Natural killer cell (primary cell): Measurements from ENCODE around the gene RBM33. TPM values are rescaled to one million over a fixed set of nuclear protein-coding genes. Genes with fewer than 3 reads are reported as not detected.

ENCODE experiments used
- ATAC-seq, 3 donors: fragments of 150-1000 bp in 2 of 3; fragments of 200-7000 bp in 1 of 3; cut with Tn5 transposase; 1 replicate in 1 of 3; 2 replicates in 2 of 3; pipeline ENCODE4 v1.10.0; 2021; ENCODE audit warnings: mild to moderate bottlenecking in 2 of 3, moderate library complexity in 2 of 3
- DNase-seq, 2 donors: peaks; one replicate each; pipeline versions ENCODE4 v3.0.0 to v3.0.0-alpha.2; 2013 to 2021; ENCODE audit warnings: mixed read lengths in 1 of 2
- H3K27ac ChIP-seq: one replicate; pipeline ENCODE4 v1.5.1; 2013; ENCODE audit warnings: mild to moderate bottlenecking, low read length
- H3K27me3 ChIP-seq: one replicate; pipeline ENCODE4 v1.6.1; 2013; ENCODE audit warnings: low read length; ENCODE audit not compliant: control insufficient read depth, insufficient read depth
- H3K36me3 ChIP-seq: one replicate; pipeline ENCODE4 v1.6.1; 2013; ENCODE audit warnings: low read length; ENCODE audit not compliant: control insufficient read depth, insufficient read depth
- H3K4me1 ChIP-seq: one replicate; pipeline ENCODE4 v1.6.1; 2013; ENCODE audit warnings: low read length; ENCODE audit not compliant: control insufficient read depth, insufficient read depth
- H3K4me3 ChIP-seq: one replicate; pipeline ENCODE4 v1.5.1; 2013; ENCODE audit warnings: low read length
- H3K9me3 ChIP-seq: one replicate; pipeline ENCODE4 v1.6.1; 2013; ENCODE audit warnings: low read length; ENCODE audit not compliant: control insufficient read depth, insufficient read depth
- H3K27ac Mint-ChIP-seq, 2 donors: one replicate each; pipeline ENCODE4 v1.8.0; 2022; ENCODE audit warnings: mild to moderate bottlenecking in 2 of 2, mixed read lengths in 2 of 2, moderate library complexity in 1 of 2
- H3K27me3 Mint-ChIP-seq, 2 donors: one replicate each; pipeline ENCODE4 v1.8.0; 2022; ENCODE audit warnings: low read depth in 2 of 2, mixed read lengths in 2 of 2
- H3K36me3 Mint-ChIP-seq: one replicate; pipeline ENCODE4 v1.8.0; 2022; ENCODE audit warnings: mixed read lengths
- H3K4me1 Mint-ChIP-seq, 2 donors: one replicate each; pipeline ENCODE4 v1.8.0; 2022; ENCODE audit warnings: mixed read lengths in 2 of 2
- H3K4me3 Mint-ChIP-seq: one replicate; pipeline ENCODE4 v1.8.0; 2022; ENCODE audit warnings: mild to moderate bottlenecking, moderate library complexity, mixed read lengths
- H3K9me3 Mint-ChIP-seq, 2 donors: one replicate each; pipeline ENCODE4 v1.8.0; 2022; ENCODE audit warnings: mixed read lengths in 2 of 2
- WGBS: methylation state at CpG from one replicate; pipeline ENCODE4 v1.1.7; 2013; ENCODE audit warnings: missing lambda C conversion rate; ENCODE audit not compliant: insufficient coverage; 5-methylcytosine and 5-hydroxymethylcytosine counted together
- intact Hi-C: fragments of 100-400 bp; cut with micrococcal nuclease; formaldehyde crosslinking; loops from one replicate; pipeline ENCODE4 v1.14.2; 2022
- total RNA-seq, 4 donors: library from RNA; stranded (reverse); fragments of 120-200 nt in 1 of 4; gene quantifications; one replicate each; pipeline versions ENCODE4 v1.2.3 to v1.2.4, GENCODE V29; 2013 to 2022
- TF ChIP-seq, protein P1 (sequence below): fragments of 200-600 bp; IDR thresholded peaks from one replicate; pipeline ENCODE4 v1.8.0; 2022; ENCODE audit warnings: antibody characterized with exemption

RBM33 gene
- total RNA-seq, 3 donors from 2014 or later (not counting 1 experiment from before 2014, with no cell fraction given), result 161 to 182 (median 182) TPM

DNA sequence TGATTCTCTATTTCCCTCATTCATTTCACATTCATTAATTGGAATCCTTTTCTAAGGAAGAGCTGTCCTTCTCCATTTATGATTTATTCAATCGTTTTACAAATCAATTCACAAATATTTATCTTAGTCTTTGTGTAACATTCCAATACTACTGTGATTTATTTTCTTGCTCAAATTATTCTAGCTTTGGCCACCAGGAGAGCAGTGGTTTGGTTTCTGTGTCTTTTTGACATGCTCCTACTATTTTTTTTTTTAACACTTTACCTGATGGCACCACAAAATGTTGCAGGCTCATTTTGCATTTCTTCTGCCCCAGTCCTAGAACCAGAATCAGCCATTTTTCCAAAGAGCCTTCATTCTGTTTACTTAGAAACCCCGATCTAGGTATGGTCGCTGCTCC lies 13.3 kb upstream of the RBM33 start:
- no peak overlapping the region for H3K4me3 ChIP-seq
- Mint-ChIP-seq H3K4me1 (peaks cover 3 to 5% of the 10 kb centered on the region in 2 donors), H3K27ac (no peak overlapping the region), H3K4me3 (no peak overlapping the region), H3K36me3 (peaks cover 10% of the 10 kb centered on the region), H3K9me3 (peaks cover 2 to 3% of the 10 kb centered on the region in 2 donors), H3K27me3 (peaks cover 6 to 23% of the 10 kb centered on the region in 2 donors)
- DNase-seq (no peak), ATAC-seq (no peak)
- intact Hi-C loops, result no loop called here
- H3K27me3 ChIP-seq, result no peaks in the 10 kb centered on the region
- H3K27ac ChIP-seq, result no peak overlapping the region
- H3K36me3 ChIP-seq, result no peaks in the 10 kb centered on the region
- no peaks in the 10 kb centered on the region for H3K4me1 ChIP-seq
- H3K9me3 ChIP-seq, result peaks cover 4% of the 10 kb centered on the region
- TF ChIP-seq, protein P1, sequence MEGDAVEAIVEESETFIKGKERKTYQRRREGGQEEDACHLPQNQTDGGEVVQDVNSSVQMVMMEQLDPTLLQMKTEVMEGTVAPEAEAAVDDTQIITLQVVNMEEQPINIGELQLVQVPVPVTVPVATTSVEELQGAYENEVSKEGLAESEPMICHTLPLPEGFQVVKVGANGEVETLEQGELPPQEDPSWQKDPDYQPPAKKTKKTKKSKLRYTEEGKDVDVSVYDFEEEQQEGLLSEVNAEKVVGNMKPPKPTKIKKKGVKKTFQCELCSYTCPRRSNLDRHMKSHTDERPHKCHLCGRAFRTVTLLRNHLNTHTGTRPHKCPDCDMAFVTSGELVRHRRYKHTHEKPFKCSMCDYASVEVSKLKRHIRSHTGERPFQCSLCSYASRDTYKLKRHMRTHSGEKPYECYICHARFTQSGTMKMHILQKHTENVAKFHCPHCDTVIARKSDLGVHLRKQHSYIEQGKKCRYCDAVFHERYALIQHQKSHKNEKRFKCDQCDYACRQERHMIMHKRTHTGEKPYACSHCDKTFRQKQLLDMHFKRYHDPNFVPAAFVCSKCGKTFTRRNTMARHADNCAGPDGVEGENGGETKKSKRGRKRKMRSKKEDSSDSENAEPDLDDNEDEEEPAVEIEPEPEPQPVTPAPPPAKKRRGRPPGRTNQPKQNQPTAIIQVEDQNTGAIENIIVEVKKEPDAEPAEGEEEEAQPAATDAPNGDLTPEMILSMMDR, result no peak
- WGBS, result 93% methylated on average over 3 of the region's 3 CpGs

DNA sequence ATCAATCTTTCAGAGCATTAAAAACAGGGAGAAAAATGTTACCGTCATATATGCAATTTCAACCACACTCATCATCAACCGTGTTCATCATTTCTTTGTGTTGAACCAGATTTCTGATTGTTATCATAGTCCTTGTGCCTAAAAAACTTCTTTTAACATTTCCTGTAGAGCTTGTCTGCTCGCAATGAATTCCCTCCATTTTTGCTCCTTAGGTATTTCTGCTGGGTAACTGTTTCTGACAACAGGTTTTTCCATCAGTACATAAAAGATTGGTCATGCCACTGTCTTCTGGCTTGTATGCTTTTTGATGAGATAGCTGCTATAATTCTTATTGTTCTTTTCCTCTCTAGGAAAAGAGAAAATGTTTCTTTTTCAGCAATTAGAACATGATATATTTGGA lies 8.6 kb upstream of the RBM33 start:
- TF ChIP-seq, protein P1, result no peak
- H3K9me3 ChIP-seq, result peaks cover 4% of the 10 kb centered on the region
- 98% methylated on average over 3 of the region's 3 CpGs for WGBS
- H3K36me3 ChIP-seq, result no peaks in the 10 kb centered on the region
- no peaks in the 10 kb centered on the region for H3K27me3 ChIP-seq
- no peaks in the 10 kb centered on the region for H3K4me1 ChIP-seq
- Mint-ChIP-seq H3K27ac (no peak overlapping the region), H3K36me3 (peaks cover 24% of the 10 kb centered on the region), H3K4me1 (no peaks in the 10 kb centered on the region), H3K9me3 (peaks cover 3 to 5% of the 10 kb centered on the region in 2 donors), H3K4me3 (no peak overlapping the region), H3K27me3 (peaks cover 2 to 42% of the 10 kb centered on the region in 2 donors)
- DNase-seq (no peak), ATAC-seq (no peak)
- intact Hi-C loops, result no loop called here
- no peak overlapping the region for H3K4me3 ChIP-seq
- no peak overlapping the region for H3K27ac ChIP-seq

DNA sequence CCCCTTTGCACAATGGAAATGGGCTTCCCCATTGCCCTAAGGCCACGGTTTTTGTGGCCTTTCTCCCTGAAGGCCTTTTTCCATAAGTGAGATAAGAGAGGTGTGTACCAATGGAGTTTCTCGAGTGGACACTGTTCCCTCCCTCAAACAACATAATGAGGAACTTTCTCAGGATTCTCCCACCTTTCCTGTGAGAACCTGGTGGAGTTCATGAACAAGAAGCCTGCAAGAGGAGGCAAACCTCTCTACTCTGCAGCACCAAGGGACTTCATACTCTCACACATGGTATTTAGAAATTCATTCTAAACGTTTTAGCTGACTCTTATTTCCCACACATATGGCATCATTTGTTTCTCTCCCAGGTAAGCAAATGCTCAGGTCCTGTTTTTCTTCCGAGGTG lies 7.3 kb upstream of the RBM33 start:
- no peak overlapping the region for H3K4me3 Mint-ChIP-seq
- Histone ChIP-seq H3K27me3 (no peaks in the 10 kb centered on the region), H3K4me3 (no peak overlapping the region), H3K4me1 (no peaks in the 10 kb centered on the region), H3K9me3 (peaks cover 4% of the 10 kb centered on the region), H3K36me3 (peaks cover 3% of the 10 kb centered on the region), H3K27ac (no peak overlapping the region)
- peaks cover 0 to 33% of the 10 kb centered on the region in 2 donors for H3K27me3 Mint-ChIP-seq
- TF ChIP-seq, protein P1, result no peak
- H3K9me3 Mint-ChIP-seq, result peaks cover 3 to 5% of the 10 kb centered on the region in 2 donors
- intact Hi-C loops, result no loop called here
- H3K36me3 Mint-ChIP-seq, result peaks cover 24% of the 10 kb centered on the region
- no peak overlapping the region for H3K27ac Mint-ChIP-seq
- 76% methylated on average over 3 of the region's 4 CpGs for WGBS
- ATAC-seq (no peak), DNase-seq (no peak)
- no peaks in the 10 kb centered on the region for H3K4me1 Mint-ChIP-seq

DNA sequence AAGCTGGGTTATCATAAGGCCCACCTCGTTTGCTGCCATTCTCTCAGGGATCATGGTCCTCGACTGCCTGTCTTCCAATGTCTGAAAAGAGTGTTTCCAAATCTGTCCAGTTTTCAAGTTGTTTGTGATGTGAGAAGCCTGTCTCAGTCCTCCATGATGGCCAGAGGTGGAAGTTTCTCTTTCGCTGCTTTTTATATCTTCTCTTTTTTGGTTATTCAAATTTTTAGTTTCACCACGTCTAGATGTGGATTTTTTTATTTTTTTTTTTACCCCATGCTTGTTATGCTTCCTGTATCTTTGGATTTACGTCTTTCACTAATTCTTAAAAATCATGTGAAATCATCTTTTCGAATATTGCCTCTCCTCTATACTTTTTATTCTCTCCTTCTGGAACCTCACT lies 6.1 kb upstream of the RBM33 start:
- Mint-ChIP-seq H3K4me1 (peaks cover 1 to 2% of the 10 kb centered on the region in 2 donors), H3K27ac (no peak overlapping the region), H3K9me3 (peaks cover 3 to 5% of the 10 kb centered on the region in 2 donors), H3K36me3 (peaks cover 24% of the 10 kb centered on the region), H3K4me3 (no peak overlapping the region), H3K27me3 (peaks cover 0 to 33% of the 10 kb centered on the region in 2 donors)
- ATAC-seq (no peak), DNase-seq (no peak)
- Histone ChIP-seq H3K36me3 (peaks cover 3% of the 10 kb centered on the region), H3K9me3 (peaks cover 4% of the 10 kb centered on the region), H3K4me3 (no peak overlapping the region), H3K27me3 (no peaks in the 10 kb centered on the region), H3K4me1 (peaks cover 2% of the 10 kb centered on the region), H3K27ac (no peak overlapping the region)
- intact Hi-C loops, result no loop called here
- TF ChIP-seq, protein P1, result no peak
- WGBS, result 96% methylated on average over 5 of the region's 6 CpGs
